ENCODE data around the gene NUTM2F.
A peak's percentile ranks its signal among the peaks of the same experiment; 100 is the strongest.
"Not testable (repeated sequence)": the region's sequence is repeated elsewhere in the genome, so short reads cannot be mapped to it uniquely, and the experiment has no call there.

Gene NUTM2F

DNA sequence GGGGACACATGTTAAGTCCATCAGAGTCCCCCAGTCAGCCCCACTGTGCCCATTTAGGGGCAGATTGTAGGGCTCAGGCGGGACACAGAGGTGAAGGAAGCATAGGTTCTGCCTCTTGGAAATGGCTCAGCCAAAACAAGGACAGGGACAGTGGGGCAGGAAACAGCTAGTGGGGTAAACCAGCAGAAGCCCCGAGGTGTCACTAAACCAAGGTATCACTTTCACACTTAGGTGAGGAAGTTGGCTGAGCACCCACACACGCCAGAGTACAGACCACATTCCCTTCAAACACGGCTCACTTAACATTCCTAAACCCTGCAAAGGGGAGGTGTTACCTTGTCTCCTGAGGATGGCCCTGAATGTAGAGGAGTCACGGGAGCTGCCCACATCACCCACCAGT, 12.2 kb downstream of the NUTM2F start:
- not testable (repeated sequence) for DNase-seq (ENCODE audit: insufficient read length, low spot score); FAIRE-seq

DNA sequence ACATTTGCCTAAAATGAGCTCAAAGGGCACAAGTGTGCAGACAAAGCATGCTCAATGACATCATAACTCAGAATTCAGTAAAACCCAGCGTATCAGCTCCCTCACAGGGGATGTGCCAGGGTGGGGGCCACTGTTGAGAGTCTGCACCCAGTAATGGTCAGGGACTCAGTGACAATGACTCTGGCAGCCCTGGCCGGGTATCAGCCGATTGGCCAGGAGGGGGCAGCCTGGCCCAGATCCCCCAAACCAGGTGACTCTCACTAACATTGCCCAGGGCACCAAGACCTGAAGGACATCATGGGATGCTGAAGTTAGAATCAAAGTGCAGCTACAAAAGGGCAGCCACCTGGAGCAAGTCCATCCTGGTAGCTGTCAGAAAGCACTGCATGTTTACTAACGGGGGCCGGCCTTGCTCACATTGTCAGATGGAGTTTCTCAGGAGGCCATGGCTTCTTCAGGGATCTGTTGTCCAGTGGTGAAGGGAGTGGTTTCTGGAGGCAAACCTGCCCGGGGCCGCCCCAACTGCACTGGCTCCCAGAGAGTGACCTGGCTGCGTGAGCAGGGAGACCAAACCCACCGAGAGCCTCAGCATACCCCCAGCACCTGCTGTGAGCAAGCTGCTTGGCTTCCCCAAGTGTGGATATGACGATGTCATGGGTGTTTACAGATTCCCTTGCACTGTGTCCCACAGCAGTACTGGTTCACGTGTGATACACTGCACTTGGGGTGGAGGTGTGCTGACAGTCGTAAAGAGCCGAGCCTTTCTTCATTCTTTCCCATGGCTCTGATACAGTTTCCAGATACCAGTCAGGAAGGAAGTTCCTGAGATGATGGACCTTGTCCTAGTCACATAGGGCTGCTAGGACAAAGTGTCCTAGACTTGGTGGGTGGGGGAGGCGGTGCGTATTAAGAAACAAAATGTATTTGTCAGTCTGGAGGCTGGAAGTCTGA, 13.1 kb downstream of the NUTM2F start:
- FAIRE-seq: peak; percentile 20
- DNase-seq (ENCODE audit: insufficient read length, low spot score): not testable (repeated sequence)

- no peak for FAIRE-seq
- DNase-seq (ENCODE audit: insufficient read length, low spot score): no peak
Observed at GRCh38 chr9:94303321-94303720, 25.1 kb downstream of the NUTM2F start.

DNA sequence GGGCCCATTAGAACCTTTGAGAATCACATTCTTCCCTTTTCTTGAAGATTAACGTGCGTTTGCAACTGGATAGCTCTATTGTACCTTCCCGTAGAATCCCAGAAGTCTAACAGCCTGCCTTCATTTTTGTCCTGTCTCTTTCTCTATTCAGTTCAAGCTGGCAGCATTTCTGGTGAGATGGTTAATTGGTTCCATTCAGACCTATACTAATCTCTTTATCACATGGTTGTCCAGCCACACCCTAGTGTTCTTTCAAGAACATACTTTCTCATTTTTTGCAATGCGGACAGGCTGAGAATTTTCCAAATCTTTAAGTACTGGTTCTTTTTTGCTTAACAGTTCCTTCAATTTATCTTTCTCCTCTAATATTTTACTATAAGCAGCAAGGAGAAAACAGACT, 26.0 kb downstream of the NUTM2F start:
- DNase-seq (ENCODE audit: insufficient read length, low spot score): no peak
- no peak for FAIRE-seq

- DNase-seq (ENCODE audit: insufficient read length, low spot score) (no peak), FAIRE-seq (no peak)
Observed at GRCh38 chr9:94301583-94301982, 26.9 kb downstream of the NUTM2F start.

- DNase-seq (ENCODE audit: insufficient read length, low spot score): no peak
Observed at GRCh38 chr9:94300470-94301301, 27.8 kb downstream of the NUTM2F start.

DNA sequence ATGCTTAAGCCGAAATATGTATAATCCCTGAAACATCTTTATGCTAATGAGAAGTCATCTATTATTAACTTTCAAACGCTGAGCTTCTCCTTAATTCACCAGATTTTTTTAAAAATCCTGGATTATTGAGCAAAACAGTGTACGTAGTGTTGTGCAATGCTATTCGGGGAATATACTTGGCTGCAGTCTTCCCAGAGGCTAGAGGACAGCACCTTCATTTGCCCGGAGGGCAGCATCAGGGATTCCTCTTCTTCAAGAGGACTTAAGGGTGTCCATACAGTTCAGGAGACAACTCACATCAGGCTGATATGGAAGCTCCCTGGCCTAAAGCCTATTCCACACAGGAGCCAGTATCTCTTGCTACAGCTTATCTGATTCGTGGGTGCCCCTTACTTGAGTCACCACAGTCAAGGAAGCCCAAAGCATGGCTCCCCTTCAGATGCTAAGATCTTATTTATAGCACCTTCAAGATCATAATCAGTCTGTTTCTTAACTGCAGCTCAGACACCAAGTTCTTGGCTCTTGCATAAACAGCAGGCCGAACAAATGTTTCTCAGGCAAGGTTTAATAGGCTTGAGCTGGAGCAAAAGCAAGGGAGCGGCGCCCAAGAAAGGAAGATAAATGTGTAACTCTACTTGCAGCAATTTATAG, 29.4 kb downstream of the NUTM2F start:
- FAIRE-seq: no peak

More at GRCh38 chr9:94300470-94301301, 27.8 kb downstream of the NUTM2F start:
- FAIRE-seq: no peak

GRCh38 chr9:94289691-94290090, 38.8 kb downstream of the NUTM2F start:
- FAIRE-seq: no peak

More for the DNA sequence above, 29.4 kb downstream of the NUTM2F start:
- no peak for DNase-seq (ENCODE audit: insufficient read length, low spot score)

GRCh38 chr9:94287877-94288513, 40.4 kb downstream of the NUTM2F start:
- FAIRE-seq (no peak), DNase-seq (ENCODE audit: insufficient read length, low spot score) (no peak)

More at GRCh38 chr9:94289691-94290090, 38.8 kb downstream of the NUTM2F start:
- no peak for DNase-seq (ENCODE audit: insufficient read length, low spot score)

GRCh38 chr9:94286116-94286515, 42.3 kb downstream of the NUTM2F start:
- no peak for DNase-seq (ENCODE audit: insufficient read length, low spot score)
- FAIRE-seq: no peak

DNA sequence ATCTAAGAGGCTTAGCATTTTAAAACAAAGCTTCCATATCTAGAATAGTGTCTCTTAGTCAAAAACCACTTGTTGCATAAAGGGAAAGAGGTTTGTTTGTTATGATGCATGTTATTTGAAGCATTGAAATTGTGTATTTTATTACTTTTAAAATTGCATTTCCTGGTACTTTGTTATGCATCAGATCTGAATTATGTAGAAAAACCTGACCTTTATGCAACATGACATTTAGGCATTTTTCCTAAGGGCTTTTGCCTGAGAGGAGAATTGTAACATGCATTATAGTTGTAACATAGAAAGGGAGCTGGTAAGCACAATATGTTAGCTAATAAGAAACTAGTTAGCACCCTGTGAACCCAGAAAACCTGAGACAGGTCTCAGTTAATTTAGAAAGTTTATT, 47.3 kb downstream of the NUTM2F start:
- FAIRE-seq: no peak

DNA sequence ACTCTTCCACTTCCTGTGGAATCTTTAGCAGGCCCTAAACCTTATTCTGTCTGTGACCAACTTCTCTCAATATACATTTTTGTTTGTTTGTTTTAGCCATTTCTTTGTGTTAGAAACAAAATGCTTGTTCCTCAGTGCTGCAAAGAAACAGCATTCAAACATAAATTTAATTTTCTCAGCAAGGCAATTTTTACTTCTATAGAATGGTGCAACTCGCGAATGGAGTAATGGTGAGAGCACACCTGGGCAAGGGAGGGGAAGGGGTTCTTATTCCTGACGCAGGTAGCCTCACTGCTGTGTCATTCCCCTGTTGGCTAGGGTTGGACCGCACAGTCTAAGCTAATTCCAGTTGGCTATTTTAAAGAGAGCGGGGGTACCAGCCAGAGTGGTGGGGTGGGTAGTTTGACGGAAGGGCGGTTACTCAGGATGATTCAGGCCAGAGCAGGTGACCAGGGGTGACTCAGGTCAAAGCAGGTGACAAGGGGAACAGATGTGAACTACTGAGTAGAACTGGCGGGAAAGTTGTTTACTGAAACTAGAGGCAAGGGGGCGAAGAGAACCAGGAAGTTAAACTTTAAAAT, 47.9 kb downstream of the NUTM2F start:
- FAIRE-seq: no peak
- DNase-seq (ENCODE audit: insufficient read length, low spot score): no peak

More for the DNA sequence above, 47.3 kb downstream of the NUTM2F start:
- no peak for DNase-seq (ENCODE audit: insufficient read length, low spot score)

DNA sequence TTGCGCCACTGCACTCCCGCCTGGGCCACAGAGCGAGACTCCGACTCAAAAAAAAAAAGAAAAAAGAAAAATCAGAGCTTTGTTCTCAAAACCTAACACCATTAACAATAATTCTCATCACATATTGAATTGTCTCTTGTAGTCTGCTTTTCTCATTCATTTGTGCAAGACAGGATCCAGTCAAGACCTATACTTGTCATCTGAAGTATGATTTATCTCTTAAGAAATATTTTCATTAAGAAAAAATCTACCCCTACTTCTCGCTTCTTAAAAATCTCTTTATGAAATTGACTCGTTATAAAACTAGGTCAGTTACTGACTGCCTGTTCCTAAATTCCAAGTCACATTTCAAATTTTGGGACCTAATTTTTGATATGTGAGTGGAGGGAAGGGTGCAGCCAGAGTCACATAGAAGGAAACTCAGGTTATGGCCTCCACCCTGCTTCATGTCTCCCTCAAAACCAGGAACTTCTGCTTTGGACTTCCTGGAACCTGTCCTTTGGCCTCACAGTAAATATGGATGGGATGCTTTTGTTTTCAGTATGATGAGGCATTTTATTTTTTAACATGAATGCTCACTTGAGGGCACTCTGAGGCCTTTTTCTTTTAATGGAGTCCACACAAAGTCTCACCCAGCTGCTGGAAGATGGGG, 50.4 kb downstream of the NUTM2F start:
- FAIRE-seq: no peak
- no peak for DNase-seq (ENCODE audit: insufficient read length, low spot score)

DNA sequence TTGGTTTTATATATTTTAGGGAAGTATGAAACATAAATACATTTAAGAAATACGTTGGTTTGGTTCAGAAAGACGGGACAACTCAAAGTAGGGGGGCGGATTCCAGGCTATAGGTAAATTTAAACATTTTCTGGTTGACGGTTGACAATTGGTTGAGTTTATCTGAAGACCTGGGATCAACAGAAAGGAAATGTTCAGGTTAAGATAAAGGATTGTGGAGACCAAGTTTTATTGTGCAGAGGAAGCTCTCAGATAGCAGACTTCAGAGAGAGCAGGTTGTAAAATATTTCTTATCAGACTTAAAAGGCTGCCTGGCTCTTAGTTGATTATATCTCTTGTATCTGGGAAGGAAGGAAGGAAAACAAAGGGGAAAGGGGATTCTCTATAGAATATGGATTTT, 51.4 kb downstream of the NUTM2F start:
- FAIRE-seq; DNase-seq (ENCODE audit: insufficient read length, low spot score): not testable (repeated sequence)

GRCh38 chr9:94270009-94270408, 58.4 kb downstream of the NUTM2F start:
- FAIRE-seq: no peak
- DNase-seq (ENCODE audit: insufficient read length, low spot score): no peak

DNA sequence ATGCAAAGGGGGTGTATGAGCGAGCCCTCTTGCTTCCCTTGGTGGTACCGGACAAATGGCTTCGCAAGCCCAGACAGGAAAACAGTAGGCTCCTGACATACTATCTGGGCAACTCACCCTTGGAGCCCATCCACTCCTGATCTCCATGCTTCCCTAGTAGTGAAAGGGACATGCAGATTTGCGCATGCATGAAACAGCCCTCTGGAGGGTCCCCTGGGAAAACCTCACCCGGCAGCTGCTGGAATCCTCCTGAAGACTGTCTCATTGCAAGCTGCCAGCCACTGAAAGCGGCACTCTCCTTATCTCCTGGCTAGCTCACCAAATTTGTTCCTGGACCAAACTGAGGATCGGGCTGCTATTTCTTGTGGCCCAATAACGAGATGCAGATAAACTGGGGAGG, 59.2 kb downstream of the NUTM2F start:
- FAIRE-seq: no peak

More for the DNA sequence above, 59.2 kb downstream of the NUTM2F start:
- DNase-seq (ENCODE audit: insufficient read length, low spot score): no peak

Measured in HTR-8/SVneo (cell line).